Measurements from ENCODE around the gene FOSL1. TPM values are rescaled to one million over a fixed set of nuclear protein-coding genes. Genes with fewer than 3 reads are reported as not detected.
A peak's percentile ranks its signal among the peaks of the same experiment; 100 is the strongest.

FOSL1 gene
- total and polyA plus RNA-seq, 2 experiments from 2014 or later, result 14.6 to 17.1 TPM

DNA sequence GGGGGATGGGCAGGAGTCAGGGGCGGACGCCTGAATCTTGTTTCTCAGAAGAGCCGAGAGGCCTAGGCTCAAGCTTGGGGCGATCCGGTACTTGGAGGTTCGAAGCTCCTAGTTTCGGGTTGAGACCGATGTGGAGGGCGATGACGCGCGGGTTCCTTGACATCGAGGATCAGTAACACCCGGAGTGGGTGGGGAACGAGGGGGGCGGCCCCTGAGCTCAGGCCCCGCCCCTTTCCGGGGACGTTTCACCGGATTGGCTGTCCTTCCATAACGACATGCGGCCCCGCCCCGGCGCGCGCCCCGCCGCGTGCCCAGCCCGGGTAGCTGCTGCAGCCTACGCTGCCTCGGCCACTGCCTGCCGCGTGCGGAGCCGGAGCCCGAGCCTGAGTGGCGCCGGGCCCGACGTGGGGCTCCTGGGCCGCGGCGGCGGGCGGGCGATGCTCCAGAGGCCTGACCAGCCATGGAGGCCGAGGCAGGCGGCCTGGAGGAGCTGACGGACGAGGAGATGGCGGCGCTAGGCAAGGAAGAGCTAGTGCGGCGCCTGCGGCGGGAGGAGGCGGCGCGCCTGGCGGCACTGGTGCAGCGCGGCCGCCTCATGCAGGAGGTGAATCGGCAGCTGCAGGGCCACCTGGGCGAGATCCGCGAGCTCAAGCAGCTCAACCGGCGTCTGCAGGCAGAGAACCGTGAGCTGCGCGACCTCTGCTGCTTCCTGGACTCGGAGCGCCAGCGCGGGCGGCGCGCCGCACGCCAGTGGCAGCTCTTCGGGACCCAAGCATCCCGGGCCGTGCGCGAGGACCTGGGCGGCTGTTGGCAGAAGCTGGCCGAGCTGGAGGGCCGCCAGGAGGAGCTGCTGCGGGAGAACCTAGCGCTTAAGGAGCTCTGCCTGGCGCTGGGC is 9.6 kb downstream of the FOSL1 start, which contains the start of gene CCDC85B:
Gene CCDC85B, plus strand, starts transcription at position 350 of the 895 bp plus-strand sequence. Its CDS starts 111 bp downstream, at position 461.
- TF ChIP-seq EZH2phosphoT487 (IDR thresholded peaks at IDR 0.05; ENCODE audit: unreplicated experiment) (no peak), EZH2 (IDR thresholded peaks at IDR 0.05; ENCODE audit: low read depth, unreplicated experiment) (no peak), JUNB (IDR thresholded peaks at IDR 0.05; ENCODE audit: unreplicated experiment) (no peak), CREB1 (CRISPR knock-in tag; IDR thresholded peaks at IDR 0.05; ENCODE audit: low read depth) (peak; percentile 25; the same call in 1 of the 2 replicates), ZNF331 (CRISPR knock-in tag; IDR thresholded peaks at IDR 0.05; ENCODE audit: low read depth) (no peak), POLR2AphosphoS5 (IDR thresholded peaks at IDR 0.05; ENCODE audit: low read depth) (peak; percentile 92), ZNF114 (CRISPR knock-in tag; IDR thresholded peaks at IDR 0.05) (no peak)
- TF ChIP-seq, protein P1, sequence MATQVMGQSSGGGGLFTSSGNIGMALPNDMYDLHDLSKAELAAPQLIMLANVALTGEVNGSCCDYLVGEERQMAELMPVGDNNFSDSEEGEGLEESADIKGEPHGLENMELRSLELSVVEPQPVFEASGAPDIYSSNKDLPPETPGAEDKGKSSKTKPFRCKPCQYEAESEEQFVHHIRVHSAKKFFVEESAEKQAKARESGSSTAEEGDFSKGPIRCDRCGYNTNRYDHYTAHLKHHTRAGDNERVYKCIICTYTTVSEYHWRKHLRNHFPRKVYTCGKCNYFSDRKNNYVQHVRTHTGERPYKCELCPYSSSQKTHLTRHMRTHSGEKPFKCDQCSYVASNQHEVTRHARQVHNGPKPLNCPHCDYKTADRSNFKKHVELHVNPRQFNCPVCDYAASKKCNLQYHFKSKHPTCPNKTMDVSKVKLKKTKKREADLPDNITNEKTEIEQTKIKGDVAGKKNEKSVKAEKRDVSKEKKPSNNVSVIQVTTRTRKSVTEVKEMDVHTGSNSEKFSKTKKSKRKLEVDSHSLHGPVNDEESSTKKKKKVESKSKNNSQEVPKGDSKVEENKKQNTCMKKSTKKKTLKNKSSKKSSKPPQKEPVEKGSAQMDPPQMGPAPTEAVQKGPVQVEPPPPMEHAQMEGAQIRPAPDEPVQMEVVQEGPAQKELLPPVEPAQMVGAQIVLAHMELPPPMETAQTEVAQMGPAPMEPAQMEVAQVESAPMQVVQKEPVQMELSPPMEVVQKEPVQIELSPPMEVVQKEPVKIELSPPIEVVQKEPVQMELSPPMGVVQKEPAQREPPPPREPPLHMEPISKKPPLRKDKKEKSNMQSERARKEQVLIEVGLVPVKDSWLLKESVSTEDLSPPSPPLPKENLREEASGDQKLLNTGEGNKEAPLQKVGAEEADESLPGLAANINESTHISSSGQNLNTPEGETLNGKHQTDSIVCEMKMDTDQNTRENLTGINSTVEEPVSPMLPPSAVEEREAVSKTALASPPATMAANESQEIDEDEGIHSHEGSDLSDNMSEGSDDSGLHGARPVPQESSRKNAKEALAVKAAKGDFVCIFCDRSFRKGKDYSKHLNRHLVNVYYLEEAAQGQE (IDR thresholded peaks at IDR 0.05; ENCODE audit: unreplicated experiment), result no peak
- TF ChIP-seq, protein P2, sequence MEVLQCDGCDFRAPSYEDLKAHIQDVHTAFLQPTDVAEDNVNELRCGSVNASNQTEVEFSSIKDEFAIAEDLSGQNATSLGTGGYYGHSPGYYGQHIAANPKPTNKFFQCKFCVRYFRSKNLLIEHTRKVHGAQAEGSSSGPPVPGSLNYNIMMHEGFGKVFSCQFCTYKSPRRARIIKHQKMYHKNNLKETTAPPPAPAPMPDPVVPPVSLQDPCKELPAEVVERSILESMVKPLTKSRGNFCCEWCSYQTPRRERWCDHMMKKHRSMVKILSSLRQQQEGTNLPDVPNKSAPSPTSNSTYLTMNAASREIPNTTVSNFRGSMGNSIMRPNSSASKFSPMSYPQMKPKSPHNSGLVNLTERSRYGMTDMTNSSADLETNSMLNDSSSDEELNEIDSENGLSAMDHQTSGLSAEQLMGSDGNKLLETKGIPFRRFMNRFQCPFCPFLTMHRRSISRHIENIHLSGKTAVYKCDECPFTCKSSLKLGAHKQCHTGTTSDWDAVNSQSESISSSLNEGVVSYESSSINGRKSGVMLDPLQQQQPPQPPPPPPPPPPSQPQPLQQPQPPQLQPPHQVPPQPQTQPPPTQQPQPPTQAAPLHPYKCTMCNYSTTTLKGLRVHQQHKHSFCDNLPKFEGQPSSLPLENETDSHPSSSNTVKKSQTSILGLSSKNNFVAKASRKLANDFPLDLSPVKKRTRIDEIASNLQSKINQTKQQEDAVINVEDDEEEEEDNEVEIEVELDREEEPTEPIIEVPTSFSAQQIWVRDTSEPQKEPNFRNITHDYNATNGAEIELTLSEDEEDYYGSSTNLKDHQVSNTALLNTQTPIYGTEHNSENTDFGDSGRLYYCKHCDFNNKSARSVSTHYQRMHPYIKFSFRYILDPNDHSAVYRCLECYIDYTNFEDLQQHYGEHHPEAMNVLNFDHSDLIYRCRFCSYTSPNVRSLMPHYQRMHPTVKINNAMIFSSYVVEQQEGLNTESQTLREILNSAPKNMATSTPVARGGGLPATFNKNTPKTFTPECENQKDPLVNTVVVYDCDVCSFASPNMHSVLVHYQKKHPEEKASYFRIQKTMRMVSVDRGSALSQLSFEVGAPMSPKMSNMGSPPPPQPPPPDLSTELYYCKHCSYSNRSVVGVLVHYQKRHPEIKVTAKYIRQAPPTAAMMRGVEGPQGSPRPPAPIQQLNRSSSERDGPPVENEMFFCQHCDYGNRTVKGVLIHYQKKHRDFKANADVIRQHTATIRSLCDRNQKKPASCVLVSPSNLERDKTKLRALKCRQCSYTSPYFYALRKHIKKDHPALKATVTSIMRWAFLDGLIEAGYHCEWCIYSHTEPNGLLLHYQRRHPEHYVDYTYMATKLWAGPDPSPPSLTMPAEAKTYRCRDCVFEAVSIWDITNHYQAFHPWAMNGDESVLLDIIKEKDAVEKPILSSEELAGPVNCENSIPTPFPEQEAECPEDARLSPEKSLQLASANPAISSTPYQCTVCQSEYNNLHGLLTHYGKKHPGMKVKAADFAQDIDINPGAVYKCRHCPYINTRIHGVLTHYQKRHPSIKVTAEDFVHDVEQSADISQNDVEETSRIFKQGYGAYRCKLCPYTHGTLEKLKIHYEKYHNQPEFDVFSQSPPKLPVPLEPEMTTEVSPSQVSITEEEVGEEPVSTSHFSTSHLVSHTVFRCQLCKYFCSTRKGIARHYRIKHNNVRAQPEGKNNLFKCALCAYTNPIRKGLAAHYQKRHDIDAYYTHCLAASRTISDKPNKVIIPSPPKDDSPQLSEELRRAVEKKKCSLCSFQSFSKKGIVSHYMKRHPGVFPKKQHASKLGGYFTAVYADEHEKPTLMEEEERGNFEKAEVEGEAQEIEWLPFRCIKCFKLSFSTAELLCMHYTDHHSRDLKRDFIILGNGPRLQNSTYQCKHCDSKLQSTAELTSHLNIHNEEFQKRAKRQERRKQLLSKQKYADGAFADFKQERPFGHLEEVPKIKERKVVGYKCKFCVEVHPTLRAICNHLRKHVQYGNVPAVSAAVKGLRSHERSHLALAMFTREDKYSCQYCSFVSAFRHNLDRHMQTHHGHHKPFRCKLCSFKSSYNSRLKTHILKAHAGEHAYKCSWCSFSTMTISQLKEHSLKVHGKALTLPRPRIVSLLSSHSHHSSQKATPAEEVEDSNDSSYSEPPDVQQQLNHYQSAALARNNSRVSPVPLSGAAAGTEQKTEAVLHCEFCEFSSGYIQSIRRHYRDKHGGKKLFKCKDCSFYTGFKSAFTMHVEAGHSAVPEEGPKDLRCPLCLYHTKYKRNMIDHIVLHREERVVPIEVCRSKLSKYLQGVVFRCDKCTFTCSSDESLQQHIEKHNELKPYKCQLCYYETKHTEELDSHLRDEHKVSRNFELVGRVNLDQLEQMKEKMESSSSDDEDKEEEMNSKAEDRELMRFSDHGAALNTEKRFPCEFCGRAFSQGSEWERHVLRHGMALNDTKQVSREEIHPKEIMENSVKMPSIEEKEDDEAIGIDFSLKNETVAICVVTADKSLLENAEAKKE (CRISPR knock-in tag; IDR thresholded peaks at IDR 0.05), result no peak
- TF ChIP-seq, protein P3, sequence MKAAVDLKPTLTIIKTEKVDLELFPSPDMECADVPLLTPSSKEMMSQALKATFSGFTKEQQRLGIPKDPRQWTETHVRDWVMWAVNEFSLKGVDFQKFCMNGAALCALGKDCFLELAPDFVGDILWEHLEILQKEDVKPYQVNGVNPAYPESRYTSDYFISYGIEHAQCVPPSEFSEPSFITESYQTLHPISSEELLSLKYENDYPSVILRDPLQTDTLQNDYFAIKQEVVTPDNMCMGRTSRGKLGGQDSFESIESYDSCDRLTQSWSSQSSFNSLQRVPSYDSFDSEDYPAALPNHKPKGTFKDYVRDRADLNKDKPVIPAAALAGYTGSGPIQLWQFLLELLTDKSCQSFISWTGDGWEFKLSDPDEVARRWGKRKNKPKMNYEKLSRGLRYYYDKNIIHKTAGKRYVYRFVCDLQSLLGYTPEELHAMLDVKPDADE (IDR thresholded peaks at IDR 0.05), result no peak
- TF ChIP-seq, protein P4, sequence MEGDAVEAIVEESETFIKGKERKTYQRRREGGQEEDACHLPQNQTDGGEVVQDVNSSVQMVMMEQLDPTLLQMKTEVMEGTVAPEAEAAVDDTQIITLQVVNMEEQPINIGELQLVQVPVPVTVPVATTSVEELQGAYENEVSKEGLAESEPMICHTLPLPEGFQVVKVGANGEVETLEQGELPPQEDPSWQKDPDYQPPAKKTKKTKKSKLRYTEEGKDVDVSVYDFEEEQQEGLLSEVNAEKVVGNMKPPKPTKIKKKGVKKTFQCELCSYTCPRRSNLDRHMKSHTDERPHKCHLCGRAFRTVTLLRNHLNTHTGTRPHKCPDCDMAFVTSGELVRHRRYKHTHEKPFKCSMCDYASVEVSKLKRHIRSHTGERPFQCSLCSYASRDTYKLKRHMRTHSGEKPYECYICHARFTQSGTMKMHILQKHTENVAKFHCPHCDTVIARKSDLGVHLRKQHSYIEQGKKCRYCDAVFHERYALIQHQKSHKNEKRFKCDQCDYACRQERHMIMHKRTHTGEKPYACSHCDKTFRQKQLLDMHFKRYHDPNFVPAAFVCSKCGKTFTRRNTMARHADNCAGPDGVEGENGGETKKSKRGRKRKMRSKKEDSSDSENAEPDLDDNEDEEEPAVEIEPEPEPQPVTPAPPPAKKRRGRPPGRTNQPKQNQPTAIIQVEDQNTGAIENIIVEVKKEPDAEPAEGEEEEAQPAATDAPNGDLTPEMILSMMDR (conservative IDR thresholded peaks at IDR 0.05; ENCODE audit: low read depth in 2 of 2), result peak; percentile 22 to 29; a peak in 3 of 4 replicates
- no peak within 1 kb of the TSS for H3K27ac ChIP-seq (ENCODE audit: low read depth)
- peaks cover 32% of the 10 kb centered on the region for H3K4me1 ChIP-seq (ENCODE audit: insufficient read depth)
- peaks cover 7% of the 10 kb centered on the region; the same call in 1 of the 2 replicates for H3K36me3 ChIP-seq (ENCODE audit: insufficient read depth)
- Mint-ChIP-seq H3K27me3 (ENCODE audit: insufficient read depth, low read depth, poor library complexity) (peaks cover 39% of the 10 kb centered on the region), H3K36me3 (ENCODE audit: low read depth) (peaks cover 26% of the 10 kb centered on the region), H3K4me3 (peak within 1 kb of the TSS; percentile 98), H3K27ac (no peak within 1 kb of the TSS), H3K9me3 (peaks cover 2% of the 10 kb centered on the region; the same call in 1 of the 3 replicates), H3K4me1 (peaks cover 42% of the 10 kb centered on the region)
- H3K9me2 ChIP-seq (ENCODE audit: insufficient read depth), result no peaks in the 10 kb centered on the region
- H4K20me1 ChIP-seq (replicated peaks; ENCODE audit: insufficient read depth), result peaks cover 17% of the 10 kb centered on the region
- peak within 1 kb of the TSS; percentile 84 for H2AFZ ChIP-seq
- H3K4me2 ChIP-seq, result peak within 1 kb of the TSS; percentile 89
- peaks cover 25% of the 10 kb centered on the region for H3K27me3 ChIP-seq (ENCODE audit: insufficient read depth)
- DNase-seq (ENCODE audit: low spot score), result peak; percentile 94
- H3F3A ChIP-seq (replicated peaks; ENCODE audit: low read depth), result peaks cover 37% of the 10 kb centered on the region
- peak within 1 kb of the TSS; percentile 93 for H3K4me3 ChIP-seq
- H3K79me2 ChIP-seq (replicated peaks; ENCODE audit: insufficient read depth), result peaks cover 13% of the 10 kb centered on the region
- peak; percentile 50 for ATAC-seq

Data from GM23338 (cell line).